GM04504 (cell line): ENCODE data around the gene RTCA.
"Not testable (repeated sequence)": the region's sequence is repeated elsewhere in the genome, so short reads cannot be mapped to it uniquely, and the experiment has no call there.

Experiments
- DNase-seq: peaks from one replicate; pipeline ENCODE4 v3.0.0-alpha.2; 2012; ENCODE audit warnings: low read depth

RTCA gene

GRCh38 chr1:100261686-100262085 lies 4.3 kb upstream of the RTCA start:
- DNase-seq = no peak

DNA sequence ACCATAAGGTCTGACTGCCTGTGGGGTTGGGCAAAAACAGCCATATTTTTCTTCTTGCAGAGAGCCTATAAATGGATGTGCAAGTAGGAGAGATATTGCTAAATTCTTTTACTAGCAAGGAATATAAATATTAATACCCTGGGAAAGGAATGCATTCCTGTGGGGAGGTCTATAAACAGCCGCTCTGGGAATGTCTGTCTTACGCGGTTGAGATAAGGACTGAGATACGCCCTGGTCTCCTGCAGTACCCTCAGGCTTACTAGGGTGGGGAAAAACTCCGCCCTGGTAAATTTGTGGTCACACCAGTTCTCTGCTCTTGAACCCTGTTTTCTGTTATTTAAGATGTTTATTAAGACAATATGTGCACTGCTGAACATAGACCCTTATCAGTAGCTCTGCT lies 1.9 kb upstream of the RTCA start:
- DNase-seq = not testable (repeated sequence)

GRCh38 chr1:100265562-100265930 lies 470 bp upstream of the RTCA start:
- no peak for DNase-seq

GRCh38 chr1:100266741-100267140 lies 725 bp downstream of the RTCA start:
- no peak for DNase-seq

DNA sequence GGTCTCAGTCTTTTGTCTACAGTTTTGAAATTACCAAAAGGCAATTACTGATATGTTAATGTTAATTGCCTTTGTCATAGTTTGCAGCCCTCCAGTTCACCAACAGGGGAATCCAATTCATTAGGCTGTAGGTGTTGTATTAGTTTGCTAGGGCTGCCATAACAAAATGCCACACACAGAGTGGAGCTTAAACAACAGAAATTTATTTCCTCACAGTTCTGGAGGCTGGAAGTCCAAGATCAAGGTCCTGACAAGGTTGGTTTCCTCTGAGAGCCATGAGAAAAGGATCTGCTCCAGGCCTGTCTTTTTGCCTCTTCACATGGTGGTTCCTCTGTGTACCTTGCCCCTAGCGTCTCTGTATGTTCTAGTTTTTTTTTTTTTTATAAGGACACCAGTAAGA lies 1.3 kb downstream of the RTCA start:
- no peak for DNase-seq

GRCh38 chr1:100268202-100268601 lies 2.2 kb downstream of the RTCA start:
- no peak for DNase-seq

- no peak for DNase-seq
These were observed 11.8 kb downstream of the RTCA start for GRCh38 chr1:100277866-100278265.

- DNase-seq = no peak
These were observed 13.4 kb downstream of the RTCA start for GRCh38 chr1:100279358-100279923.

DNA sequence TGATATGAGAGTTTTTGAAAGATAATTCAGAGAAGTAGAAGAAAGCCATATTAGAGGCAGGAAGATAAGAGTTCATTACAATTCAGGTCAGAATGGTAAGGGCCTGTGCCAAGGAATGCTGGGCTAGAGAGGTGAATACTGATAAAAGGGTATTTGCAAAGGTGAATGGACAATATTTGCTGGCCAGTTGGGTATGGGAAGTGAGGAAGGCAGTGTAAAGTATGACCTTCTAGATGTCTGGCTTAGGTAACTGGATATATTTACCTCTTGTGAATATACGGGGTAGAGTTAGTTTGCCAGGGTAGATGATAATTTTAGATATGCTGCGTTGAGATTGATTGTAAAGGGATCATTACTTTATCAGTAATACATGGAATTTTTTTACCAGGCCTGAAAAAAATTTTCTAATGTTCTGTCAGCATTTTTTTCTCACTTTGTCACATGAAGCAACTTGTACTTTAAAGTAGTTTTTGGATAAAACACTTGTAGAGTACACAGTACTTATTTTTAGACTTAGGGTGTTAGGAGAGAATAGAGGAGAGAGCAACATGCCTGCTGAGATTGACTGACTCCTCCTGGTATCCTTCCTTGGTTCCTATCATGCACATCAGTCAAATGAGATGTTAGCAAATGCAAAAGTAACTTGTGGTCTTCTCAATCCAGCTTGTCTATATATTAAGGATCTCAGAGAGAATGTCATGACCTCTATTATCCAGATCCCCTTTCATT lies 14.1 kb downstream of the RTCA start:
- no peak for DNase-seq

GRCh38 chr1:100284591-100284990 lies 18.6 kb downstream of the RTCA start:
- no peak for DNase-seq

- no peak for DNase-seq
These were observed 21.1 kb downstream of the RTCA start for GRCh38 chr1:100287162-100287561.

DNA sequence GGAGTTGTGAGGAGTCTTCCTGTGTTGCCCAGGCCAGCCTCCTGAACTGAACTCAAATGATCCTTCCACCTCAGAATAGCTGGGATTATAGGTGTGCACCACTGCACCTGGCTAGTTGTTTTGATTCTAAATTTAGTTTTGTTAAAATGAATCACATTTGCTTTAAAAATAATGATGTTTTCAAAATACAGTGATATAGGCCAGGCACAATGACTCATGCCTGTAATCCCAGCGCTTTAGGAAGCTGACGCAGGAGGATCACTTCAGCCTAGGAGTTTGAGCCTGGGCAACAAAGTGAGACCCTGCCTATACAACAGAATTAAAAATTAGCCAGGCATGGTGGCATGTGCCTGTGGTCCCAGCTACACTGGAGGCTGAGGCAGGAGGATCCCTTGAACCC lies 24.3 kb downstream of the RTCA start:
- no peak for DNase-seq

- no peak for DNase-seq
These were observed 26.7 kb downstream of the RTCA start for GRCh38 chr1:100292711-100293110.

GRCh38 chr1:100296140-100296539 lies 30.1 kb downstream of the RTCA start:
- DNase-seq = no peak

DNA sequence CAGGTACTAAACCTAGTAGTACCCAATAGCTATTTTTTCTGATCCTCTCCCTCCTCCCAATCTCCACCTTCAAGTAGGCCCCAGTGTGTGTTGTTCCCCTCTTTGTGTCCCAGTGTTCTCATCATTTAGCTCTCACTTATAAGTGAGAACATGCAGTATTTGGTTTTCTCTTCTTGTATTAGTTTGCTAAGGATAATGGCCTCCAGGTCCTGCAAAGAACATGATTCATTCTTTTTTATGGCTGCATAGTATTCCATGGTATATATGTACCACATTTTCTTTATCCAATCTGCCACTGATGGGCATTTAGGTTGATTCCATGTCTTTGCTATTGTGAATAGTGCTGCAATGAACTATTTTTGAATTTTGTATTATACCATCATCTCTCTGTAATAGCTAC lies 31.0 kb downstream of the RTCA start:
- DNase-seq = not testable (repeated sequence)

DNA sequence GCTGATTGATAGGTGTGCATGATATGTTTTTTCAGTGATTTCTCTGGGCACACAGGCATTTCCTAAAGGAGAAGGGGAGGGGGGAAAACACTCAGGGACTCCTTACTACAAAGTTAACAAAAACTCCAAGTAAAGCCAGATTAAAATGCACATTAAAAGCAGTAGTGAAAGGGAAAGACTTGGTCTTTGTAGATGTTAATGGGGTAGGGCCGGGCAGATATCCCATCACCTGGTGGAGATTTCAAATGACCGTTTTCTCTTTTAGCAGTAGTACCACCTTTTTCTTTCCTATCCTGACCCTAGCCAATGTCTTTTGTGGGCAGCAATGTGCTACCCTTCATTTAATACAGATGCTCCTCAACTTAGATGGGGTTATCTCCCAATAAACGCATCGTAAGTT lies 32.5 kb downstream of the RTCA start:
- no peak for DNase-seq

DNA sequence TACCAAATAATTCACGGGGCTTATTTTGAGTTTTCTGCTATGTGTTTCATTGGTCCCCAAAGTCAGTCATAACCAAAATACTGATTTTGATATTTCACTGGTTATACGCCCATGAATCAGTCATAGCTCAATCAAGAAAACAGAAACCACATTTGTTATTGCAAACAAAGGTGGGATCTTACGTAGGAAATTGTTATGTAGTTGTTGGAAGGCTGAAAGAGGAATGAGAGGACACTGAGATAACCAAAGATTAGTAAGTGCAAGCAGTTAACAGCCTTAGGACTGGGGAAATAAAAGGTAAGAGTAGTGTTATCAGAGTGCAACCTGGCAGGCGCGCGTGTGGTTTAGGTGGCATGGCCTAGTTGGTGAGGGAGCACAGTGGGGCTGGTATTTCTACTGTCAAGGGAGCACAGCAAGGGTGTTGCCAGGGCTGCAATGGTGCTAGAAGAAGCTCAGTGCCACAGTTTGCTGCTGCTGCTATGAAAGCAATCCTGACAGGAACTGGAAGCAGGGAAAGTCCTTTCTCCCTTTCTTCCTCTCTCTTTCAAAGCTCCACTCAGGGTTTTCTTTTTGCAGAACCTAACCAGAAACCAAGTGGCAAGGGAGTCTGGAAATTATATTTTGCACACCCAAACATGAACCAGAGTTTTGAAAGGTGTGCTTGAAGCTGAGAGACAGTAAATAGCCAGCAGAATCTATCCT lies 33.7 kb downstream of the RTCA start:
- no peak for DNase-seq

DNA sequence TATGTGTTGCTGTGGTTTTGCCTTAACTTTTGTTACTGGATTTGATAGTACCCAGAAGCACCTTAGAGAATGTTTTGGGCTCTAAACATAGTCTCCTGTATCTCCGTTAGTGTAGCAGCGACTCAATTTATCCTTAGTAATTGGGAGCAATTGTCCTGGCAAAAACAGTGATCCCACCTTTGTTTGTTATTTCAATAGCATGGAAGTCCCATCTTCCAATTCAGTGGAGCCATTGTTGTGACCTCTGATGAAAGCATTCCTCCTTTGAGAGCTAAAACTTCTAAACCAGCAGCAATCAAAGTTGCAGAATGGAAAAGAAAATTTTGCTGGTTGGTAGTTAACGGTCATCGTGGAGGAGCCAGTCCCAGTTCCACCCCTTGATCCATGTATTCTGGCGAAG lies 34.7 kb downstream of the RTCA start:
- DNase-seq = no peak

GRCh38 chr1:100302739-100303138 lies 36.7 kb downstream of the RTCA start:
- no peak for DNase-seq

DNA sequence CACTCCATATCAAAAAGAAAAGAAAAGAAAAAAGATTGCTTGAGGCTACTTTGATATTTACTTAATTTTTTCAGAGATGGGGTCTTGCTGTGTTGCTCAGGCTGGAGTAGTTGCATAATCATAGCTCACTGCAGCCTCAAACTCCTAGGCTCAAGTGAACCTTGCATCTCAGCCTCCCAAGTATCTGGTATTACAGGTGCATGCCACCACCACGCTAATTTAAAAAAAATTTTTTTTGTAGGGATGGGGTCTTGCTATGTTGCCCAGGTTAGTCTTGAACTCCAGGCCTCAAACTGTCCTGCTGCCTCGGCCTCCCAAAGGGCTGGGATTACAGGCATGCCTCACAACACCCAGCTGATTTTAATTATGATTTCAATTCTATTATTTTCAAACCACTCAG lies 38.2 kb downstream of the RTCA start:
- DNase-seq = no peak

DNA sequence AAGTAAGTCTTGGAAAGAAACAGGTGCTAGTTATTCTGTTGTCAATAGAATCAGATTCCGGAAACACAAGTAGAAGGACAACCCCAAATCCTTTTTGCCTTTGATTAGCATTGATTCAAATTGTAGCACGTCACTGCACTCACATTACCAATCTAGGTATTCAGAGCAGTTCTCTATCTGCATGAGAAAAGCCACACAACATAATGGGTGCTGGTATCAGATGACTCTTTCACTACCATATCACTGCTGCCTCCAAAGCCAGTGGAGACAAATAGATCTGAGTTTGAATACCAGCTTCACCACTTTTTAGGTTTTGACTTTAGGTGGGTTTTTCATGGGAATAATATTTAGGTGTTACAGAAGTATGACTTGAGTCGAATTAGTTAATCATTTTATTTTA lies 38.9 kb downstream of the RTCA start:
- DNase-seq = no peak

DNA sequence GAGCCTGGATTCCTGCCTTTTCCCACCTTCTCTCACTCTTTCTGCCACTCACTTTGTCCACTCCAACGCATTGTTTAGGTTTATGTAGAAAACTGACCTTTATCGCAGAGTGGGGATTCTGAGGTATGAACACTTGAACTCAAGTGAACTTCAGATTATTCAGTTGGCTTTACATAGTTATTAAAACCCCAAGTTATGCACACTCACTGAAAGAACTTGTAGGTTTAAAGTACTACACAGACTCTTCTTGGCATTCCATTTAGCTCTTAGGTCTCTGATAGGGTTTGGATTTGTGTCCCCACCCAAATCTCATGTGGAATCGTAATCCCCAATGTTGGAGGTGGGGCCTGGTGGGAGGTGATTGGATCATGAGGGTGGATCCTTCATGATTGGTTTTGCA lies 39.9 kb downstream of the RTCA start:
- no peak for DNase-seq

DNA sequence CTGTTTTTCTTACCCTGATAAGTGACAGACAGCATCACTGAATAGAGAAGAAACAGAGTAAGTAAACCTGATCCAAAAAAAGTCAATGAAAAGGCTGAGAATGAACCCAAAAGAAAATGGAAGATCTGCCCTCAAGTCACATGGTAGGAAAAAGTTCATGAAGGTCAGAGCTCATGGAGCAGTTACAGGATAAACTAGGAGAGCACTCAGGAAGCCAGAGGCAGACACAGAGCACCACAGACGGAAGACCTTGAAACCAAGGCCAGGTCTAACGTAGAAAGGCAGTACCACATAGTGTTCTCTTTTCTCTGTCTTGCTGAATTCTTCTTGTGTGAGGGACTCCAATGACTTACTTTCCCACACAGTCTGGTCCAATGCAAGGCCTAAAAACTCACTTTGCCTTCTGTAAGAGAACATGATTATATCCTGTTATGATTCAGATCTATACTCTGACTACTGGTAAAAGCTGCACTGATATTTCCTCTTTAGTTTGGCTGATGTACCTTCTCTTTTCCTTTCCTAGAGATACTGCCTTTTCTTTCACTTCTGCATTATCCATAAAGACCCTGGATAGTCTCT lies 40.8 kb downstream of the RTCA start:
- no peak for DNase-seq
